DND-41 (cell line): ENCODE measurements around the gene ACAP3.

Experiments used
- ATAC-seq: fragments of 200-7000 bp; cut with Tn5 transposase; 3 replicates; pipeline ENCODE4 v1.9.1; 2021; ENCODE audit warnings: low read depth; ENCODE audit not compliant: insufficient read depth
- DNase-seq: peaks from one replicate; pipeline ENCODE4 v3.0.0-alpha.2; 2020
- H2AFZ ChIP-seq: 2 replicates; pipeline ENCODE4 v1.6.0; 2012; ENCODE audit warnings: low read depth, low read length
- H3K27ac ChIP-seq: 2 replicates; pipeline ENCODE4 v1.5.1; 2012; ENCODE audit warnings: low read length, inconsistent platforms
- H3K27me3 ChIP-seq: fragments of 200-600 bp; sonication (generic); 2 replicates; pipeline ENCODE4 v1.6.0; 2012; ENCODE audit warnings: low read length, mild to moderate bottlenecking, inconsistent platforms; ENCODE audit not compliant: insufficient read depth, poor library complexity
- H3K36me3 ChIP-seq: 2 replicates; pipeline ENCODE4 v1.5.1; 2012; ENCODE audit warnings: low read length, inconsistent platforms; ENCODE audit not compliant: insufficient read depth
- H3K4me1 ChIP-seq: 2 replicates; pipeline ENCODE4 v1.5.1; 2012; ENCODE audit warnings: mild to moderate bottlenecking, low read length; ENCODE audit not compliant: insufficient read depth
- H3K4me2 ChIP-seq: 2 replicates; pipeline ENCODE4 v1.6.0; 2012; ENCODE audit warnings: mild to moderate bottlenecking, moderate library complexity, low read length, inconsistent platforms; ENCODE audit not compliant: insufficient read depth
- H3K4me3 ChIP-seq, 2 experiments: fragments of 200-600 bp in 1 of 2; shearing (Covaris generic) in 1 of 2; 2 replicates each; pipeline ENCODE4 v1.5.1; 2012 to 2016; ENCODE audit warnings: inconsistent platforms in 2 of 2, low read length in 2 of 2, mild to moderate bottlenecking in 2 of 2, low read depth in 1 of 2, moderate library complexity in 1 of 2
- H3K79me2 ChIP-seq: 2 replicates; pipeline ENCODE4 v1.6.0; 2012; ENCODE audit warnings: low read length, inconsistent platforms; ENCODE audit not compliant: insufficient read depth
- H3K9ac ChIP-seq: 2 replicates; pipeline ENCODE4 v1.6.0; 2012; ENCODE audit warnings: low read depth, mild to moderate bottlenecking, inconsistent platforms, low read length, moderate library complexity
- H3K9me3 ChIP-seq: 2 replicates; pipeline ENCODE4 v1.5.1; 2012; ENCODE audit warnings: low read length, moderate library complexity, mild to moderate bottlenecking, inconsistent platforms; ENCODE audit not compliant: insufficient read depth, severe bottlenecking
- H4K20me1 ChIP-seq: 2 replicates; pipeline ENCODE4 v1.6.0; 2012; ENCODE audit warnings: low read length; ENCODE audit not compliant: insufficient read depth
- EZH2 ChIP-seq: IDR thresholded peaks from 3 replicates; pipeline ENCODE4 v1.6.1; 2012; ENCODE audit warnings: borderline replicate concordance, low read depth, mild to moderate bottlenecking, moderate library complexity, low read length, inconsistent platforms; ENCODE audit not compliant: severe bottlenecking
- TF ChIP-seq, protein P1 (sequence below): IDR thresholded peaks from 2 replicates; pipeline ENCODE4 v1.5.1; 2012; ENCODE audit warnings: borderline replicate concordance, low read length, moderate library complexity, mild to moderate bottlenecking; ENCODE audit not compliant: poor library complexity, severe bottlenecking; ENCODE audit errors: extremely low read depth

Gene ACAP3

GRCh38 chr1:1352786-1353388 is 45.2 kb upstream of the ACAP3 start:
- peak; percentile 23; the same call in 2 of the 3 replicates for ATAC-seq
- peak; percentile 37 for DNase-seq
- no peak overlapping the region for H3K4me2 ChIP-seq
- no peak overlapping the region for H3K9ac ChIP-seq
- H3K36me3 ChIP-seq = no peaks in the 10 kb centered on the region; the same call in 1 of the 2 replicates
- H3K4me1 ChIP-seq = peaks cover 12% of the 10 kb centered on the region
- peaks cover 29% of the 10 kb centered on the region for H4K20me1 ChIP-seq
- TF ChIP-seq EZH2 = no peak
- TF ChIP-seq, protein P1, sequence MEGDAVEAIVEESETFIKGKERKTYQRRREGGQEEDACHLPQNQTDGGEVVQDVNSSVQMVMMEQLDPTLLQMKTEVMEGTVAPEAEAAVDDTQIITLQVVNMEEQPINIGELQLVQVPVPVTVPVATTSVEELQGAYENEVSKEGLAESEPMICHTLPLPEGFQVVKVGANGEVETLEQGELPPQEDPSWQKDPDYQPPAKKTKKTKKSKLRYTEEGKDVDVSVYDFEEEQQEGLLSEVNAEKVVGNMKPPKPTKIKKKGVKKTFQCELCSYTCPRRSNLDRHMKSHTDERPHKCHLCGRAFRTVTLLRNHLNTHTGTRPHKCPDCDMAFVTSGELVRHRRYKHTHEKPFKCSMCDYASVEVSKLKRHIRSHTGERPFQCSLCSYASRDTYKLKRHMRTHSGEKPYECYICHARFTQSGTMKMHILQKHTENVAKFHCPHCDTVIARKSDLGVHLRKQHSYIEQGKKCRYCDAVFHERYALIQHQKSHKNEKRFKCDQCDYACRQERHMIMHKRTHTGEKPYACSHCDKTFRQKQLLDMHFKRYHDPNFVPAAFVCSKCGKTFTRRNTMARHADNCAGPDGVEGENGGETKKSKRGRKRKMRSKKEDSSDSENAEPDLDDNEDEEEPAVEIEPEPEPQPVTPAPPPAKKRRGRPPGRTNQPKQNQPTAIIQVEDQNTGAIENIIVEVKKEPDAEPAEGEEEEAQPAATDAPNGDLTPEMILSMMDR = no peak
- no peaks in the 10 kb centered on the region for H3K27me3 ChIP-seq
- no peak overlapping the region for H3K4me3 ChIP-seq
- H2AFZ ChIP-seq = no peak overlapping the region
- H3K9me3 ChIP-seq = no peaks in the 10 kb centered on the region
- H3K79me2 ChIP-seq = peaks cover 10% of the 10 kb centered on the region
- H3K27ac ChIP-seq = no peak overlapping the region

GRCh38 chr1:1351511-1352427 is 44.0 kb upstream of the ACAP3 start:
- H3K4me2 ChIP-seq = peak overlapping the region; percentile 34
- DNase-seq = no peak
- H4K20me1 ChIP-seq = peaks cover 40% of the 10 kb centered on the region
- no peak overlapping the region for H3K4me3 ChIP-seq
- TF ChIP-seq EZH2 = no peak
- TF ChIP-seq, protein P1 = no peak
- no peaks in the 10 kb centered on the region; the same call in none of the 2 replicates for H3K36me3 ChIP-seq
- H2AFZ ChIP-seq = no peak overlapping the region
- no peak overlapping the region for H3K27ac ChIP-seq
- no peak for ATAC-seq
- peaks cover 22% of the 10 kb centered on the region for H3K79me2 ChIP-seq
- H3K9me3 ChIP-seq = no peaks in the 10 kb centered on the region
- no peak overlapping the region for H3K9ac ChIP-seq
- H3K27me3 ChIP-seq = no peaks in the 10 kb centered on the region
- peaks cover 23% of the 10 kb centered on the region for H3K4me1 ChIP-seq

GRCh38 chr1:1349256-1350012 is 41.7 kb upstream of the ACAP3 start, which contains the start of gene DVL1:
DVL1 (minus strand) TSS chr1:1349418; CDS start chr1:1349065, 353 bp downstream.
- peak; percentile 80 for DNase-seq
- Histone ChIP-seq H3K36me3 (no peaks in the 10 kb centered on the region; the same call in none of the 2 replicates), H3K4me3 (peak within 1 kb of the TSS; percentile 75 to 96; a peak in 3 of 4 replicates), H4K20me1 (peaks cover 64% of the 10 kb centered on the region), H3K4me2 (peak within 1 kb of the TSS; percentile 84), H3K79me2 (peaks cover 44% of the 10 kb centered on the region), H3K27ac (peak within 1 kb of the TSS; percentile 94), H3K4me1 (peaks cover 33% of the 10 kb centered on the region), H3K9ac (peak within 1 kb of the TSS; percentile 99), H2AFZ (peak within 1 kb of the TSS; percentile 97), H3K27me3 (no peaks in the 10 kb centered on the region), H3K9me3 (no peaks in the 10 kb centered on the region)
- peak; percentile 69 for ATAC-seq
- TF ChIP-seq, protein P1 = peak; percentile 75
- TF ChIP-seq EZH2 = no peak
